Measurements from ENCODE around the gene TSPAN8.
"Not testable (repeated sequence)": the region's sequence is repeated elsewhere in the genome, so short reads cannot be mapped to it uniquely, and the experiment has no call there.

TSPAN8 gene

DNA sequence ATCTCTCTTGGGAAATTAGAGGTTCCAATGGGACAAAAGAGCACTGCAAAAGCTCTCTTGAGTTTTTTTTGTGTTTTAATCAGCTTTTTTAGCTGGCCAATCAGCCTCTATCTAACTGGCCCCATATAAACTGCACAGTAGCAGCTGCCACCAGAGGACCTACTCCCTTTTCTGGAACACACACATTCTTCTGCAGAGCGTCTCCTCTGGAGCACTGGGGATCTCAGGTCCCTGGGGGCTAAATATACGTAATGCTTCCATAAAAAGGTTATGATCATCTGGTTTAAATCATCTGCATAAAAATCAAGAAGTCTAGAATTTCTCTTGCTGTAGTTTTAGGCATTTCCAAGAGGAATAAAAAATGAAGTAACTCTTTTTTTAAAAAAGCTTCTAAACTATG is 32.3 kb downstream of the TSPAN8 start:
- DNase-seq: no peak

DNA sequence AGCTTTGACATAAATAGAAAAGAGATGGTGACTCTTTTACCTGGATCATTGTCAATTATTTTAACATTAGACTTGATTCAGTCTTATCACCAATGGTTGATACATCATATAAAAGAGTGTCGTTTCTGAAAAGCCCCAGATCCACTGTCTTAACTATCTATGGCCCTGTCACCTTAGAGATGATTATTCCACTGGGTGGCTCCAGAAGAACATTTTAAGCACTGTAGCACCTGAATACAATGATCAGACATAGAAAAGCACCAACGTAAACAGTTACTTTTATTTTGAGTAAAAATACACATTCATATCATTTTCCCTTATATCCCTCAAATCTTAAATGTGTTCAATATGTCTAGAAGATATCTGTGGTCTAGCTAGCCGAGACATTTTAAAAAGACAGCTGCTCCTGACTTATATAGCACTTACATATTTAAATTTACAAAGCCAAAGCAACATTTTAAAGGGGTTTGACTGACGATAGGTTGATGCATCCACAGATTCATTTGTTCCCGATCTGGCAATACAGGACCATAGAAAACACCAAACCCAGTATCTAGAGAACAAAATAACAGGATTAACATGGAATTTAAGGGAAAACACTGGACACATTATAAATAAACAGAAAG is 32.9 kb downstream of the TSPAN8 start:
- DNase-seq: no peak

DNA sequence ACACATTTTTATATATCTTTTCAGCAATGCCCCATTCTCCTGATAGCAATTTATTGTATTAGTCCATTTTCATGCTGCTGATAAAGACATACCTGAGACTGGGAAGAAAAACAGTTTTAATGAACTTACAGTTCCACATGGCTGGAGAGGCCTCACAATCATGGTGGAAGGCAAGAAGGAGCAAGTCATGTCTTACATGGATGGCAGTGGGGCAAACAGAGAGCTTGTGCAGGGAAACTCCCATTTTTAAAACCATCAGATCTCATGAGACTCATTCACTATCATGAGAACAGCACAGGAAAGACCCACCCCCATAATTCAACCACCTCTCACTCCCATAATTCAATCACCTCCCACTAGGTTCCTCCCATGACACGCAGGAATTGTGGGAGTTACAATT is 44.7 kb downstream of the TSPAN8 start:
- DNase-seq: not testable (repeated sequence)

DNA sequence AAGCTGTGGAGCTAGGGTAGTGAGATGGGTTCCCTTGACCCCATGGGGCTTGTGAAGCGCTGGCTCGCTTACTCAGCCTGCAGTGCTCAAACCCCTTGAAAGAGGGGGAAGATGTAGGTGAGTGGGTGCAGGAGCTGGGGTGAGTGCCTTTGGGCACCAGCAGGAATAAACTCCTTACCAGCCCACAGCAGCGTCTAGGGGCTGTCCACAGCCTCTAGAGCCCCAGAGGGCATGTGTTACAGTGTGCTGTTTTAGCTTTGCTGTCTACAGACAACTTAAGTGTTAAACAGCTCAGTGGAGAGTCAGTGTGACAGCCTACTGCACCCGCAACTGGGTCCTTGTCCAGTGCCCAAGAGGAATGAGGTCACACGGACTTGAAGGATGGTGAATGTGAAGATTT is 48.0 kb downstream of the TSPAN8 start:
- no peak for DNase-seq

DNA sequence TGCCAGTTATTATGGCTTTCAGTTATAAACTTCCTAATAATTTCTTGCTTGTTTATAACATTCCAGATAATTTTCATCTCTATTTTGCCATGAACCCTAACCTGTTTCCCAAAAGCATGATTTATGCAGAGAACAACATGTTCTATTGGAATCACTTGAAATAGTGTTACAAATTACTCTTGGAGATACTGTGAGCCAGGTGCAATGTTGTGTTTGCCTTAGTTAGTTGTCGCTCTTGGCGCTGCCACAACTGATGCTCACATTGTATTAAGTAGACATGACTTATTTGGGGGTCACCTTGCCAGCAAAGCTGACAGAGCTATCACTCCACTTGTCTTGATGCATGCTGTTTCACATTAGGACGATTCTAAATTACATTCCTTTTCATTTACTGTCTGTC is 49.4 kb downstream of the TSPAN8 start:
- DNase-seq: no peak

DNA sequence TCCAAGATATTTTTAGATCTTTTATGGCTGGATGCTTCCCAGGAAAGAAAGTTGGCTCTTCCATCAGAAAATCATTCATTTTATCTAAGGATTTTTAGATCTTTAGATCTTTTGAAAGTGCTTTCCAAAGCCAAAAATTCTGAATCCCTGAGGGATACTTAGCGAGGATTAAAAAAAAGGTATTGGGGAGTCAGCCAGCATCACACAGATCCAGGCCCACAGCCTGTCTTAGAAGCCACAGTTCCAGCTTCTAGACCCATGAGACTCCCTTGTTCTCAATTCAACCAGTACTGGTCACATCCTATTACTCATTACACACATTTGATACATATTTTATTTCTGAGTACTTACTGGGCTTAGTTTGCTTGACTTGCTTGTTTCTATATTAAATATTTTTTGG is 49.9 kb downstream of the TSPAN8 start:
- DNase-seq: no peak

DNA sequence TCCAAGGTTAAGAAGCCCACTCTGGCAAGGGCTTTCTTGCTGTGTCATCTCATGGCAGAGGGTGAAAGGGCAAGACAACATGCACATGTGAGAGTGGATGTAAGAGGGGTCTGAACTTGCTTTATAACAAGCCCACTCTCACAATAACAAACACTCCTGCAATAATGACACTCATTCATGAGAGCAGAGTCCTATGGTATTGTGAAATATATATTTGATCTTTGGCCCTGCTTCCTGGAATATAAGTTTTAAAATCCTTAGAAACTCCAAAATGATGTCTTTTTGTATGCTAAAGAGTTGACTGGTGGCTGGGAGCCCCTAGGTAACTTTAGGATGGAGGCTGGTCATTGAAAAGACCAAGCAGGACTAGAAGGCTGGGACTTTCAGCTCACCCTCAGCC is 51.8 kb downstream of the TSPAN8 start:
- no peak for DNase-seq

DNA sequence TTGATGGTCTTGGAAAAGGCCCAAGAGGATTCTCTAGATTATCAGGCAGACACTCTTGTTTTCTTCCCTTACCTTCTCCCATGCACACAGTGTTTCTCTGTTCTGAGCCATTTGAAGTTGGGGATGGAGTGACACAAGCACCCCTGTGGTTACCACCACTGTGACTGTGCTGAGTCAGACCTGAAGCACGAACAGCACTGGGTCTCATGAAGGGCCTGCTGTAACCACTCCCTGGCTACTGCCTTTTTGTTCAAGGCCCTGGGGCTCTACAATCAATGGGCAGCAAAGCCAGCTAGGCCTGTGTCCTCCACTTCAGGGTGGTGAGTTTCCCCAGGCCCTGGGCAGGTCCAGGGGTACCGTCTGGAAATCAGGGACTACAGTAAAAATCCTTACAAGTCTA is 65.5 kb downstream of the TSPAN8 start:
- DNase-seq: no peak

DNA sequence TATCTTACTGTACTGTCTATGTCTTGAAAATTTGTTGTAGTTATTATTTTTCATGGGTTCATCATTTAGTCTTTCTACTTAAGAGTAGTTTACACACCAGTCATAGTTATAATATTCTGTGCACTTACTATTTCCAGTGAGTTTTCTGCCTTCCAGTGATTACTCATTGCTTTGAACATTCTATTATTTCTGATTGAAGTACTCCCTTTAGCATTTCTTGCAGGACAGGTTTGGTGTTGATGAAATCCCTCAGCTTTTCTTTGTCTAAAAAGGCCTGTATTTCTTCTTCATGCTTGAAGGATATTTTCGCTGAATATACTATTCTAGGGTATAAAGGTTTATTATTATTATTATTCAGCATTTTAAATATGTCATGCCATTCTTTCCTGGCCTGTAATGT is 66.8 kb downstream of the TSPAN8 start:
- no peak for DNase-seq

DNA sequence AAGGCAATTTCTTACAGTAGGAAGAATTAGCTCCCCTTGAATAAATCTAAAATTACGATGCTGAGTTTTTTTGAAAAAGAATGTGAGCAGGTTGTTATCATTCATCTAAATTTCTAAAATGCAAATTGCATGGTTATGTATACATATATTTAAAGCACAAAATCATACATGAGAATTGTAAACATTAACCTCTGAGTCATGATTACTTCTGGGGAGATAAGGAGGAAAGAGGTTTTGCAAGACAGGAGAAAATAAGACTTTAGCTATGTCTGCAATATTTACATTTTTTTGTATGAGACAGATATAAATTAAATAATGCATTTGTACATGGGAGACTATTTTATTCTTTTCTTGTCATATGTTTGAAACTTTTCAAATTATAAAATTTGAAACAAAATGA is 72.2 kb downstream of the TSPAN8 start:
- DNase-seq: no peak

DNA sequence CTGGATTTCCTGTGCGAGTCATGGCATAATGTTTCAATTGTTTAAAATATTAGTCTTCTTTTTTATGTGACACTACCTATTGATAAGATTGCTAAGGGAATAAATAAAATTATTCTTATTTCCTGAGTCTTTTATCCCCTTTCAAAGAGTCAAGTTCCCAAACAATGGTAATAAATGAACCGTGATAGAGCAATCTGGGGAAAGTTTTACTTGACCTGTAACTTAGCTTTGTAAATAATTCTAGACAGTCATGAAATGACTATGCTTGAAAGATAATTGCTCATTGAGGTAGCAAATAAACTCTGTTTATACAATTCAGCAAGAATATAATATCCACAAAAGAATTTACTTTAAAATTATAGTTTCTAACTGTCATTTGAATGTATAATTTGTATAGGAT is 82.1 kb downstream of the TSPAN8 start:
- DNase-seq: no peak
